ENCODE results near the gene WDR93.
A peak's percentile ranks its signal among the peaks of the same experiment; 100 is the strongest.

Gene WDR93

DNA sequence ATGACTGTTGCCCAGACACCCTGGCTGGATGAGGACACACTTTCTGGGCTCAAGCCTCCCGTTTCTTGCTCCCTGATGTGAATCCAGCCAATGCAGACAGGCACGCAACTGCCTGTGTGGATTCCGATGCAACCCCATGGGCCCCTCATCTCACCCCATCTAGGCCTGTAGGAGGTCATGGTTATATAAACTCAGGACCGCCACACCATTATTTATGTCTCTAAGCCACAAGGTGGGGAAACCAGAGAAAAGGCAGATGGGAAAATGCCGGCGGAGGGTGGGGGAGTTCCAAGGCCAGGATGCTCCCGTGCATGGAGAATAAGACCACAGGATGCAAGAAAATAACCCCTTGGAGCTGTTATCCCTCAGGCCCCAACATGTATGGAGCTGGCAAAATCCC is 58.4 kb downstream of the WDR93 start:
- no CpG with 5 or more reads among the region's 7 CpGs for WGBS (ENCODE audit: extremely low coverage, insufficient coverage, insufficient read length)
- peaks cover 4% of the 10 kb centered on the region for H3K79me2 ChIP-seq (ENCODE audit: control insufficient read depth, insufficient read depth, low read length, poor library complexity)
- peaks cover 7% of the 10 kb centered on the region for H3K9me3 ChIP-seq (ENCODE audit: insufficient read depth, low read depth, low read length)
- H3K14ac ChIP-seq (ENCODE audit: low read length) = no peak overlapping the region
- no peak overlapping the region for H2BK12ac ChIP-seq (ENCODE audit: low read length)
- H3K27ac ChIP-seq (ENCODE audit: low read depth, low read length) = no peak overlapping the region
- peaks cover 30% of the 10 kb centered on the region for H3K27me3 ChIP-seq (ENCODE audit: insufficient read depth, low read length)
- H3K4ac ChIP-seq (ENCODE audit: low read depth, low read length) = no peak overlapping the region
- no peak overlapping the region for H2AK5ac ChIP-seq (ENCODE audit: low read length)
- H2BK5ac ChIP-seq (ENCODE audit: low read depth, low read length, poor library complexity) = no peak overlapping the region
- no peak overlapping the region for H2AFZ ChIP-seq (ENCODE audit: insufficient read depth, low read length, poor library complexity)
- no peak overlapping the region for H4K8ac ChIP-seq (ENCODE audit: low read depth, low read length)
- H3K23ac ChIP-seq (ENCODE audit: low read length) = no peak overlapping the region
- no peak overlapping the region for H3K4me3 ChIP-seq (ENCODE audit: low read depth, low read length)
- H4K91ac ChIP-seq (ENCODE audit: low read depth, low read length) = no peak overlapping the region
- H3K18ac ChIP-seq (ENCODE audit: low read length) = no peak overlapping the region
- peaks cover 20 to 24% of the 10 kb centered on the region in 2 experiments for H3K4me1 ChIP-seq (ENCODE audit: control insufficient read depth in 1 of 2, insufficient read depth in 2 of 2, low read length in 2 of 2)
- no peak overlapping the region for H3K4me2 ChIP-seq (ENCODE audit: low read length)
- no peaks in the 10 kb centered on the region for H3K36me3 ChIP-seq (ENCODE audit: control insufficient read depth in 1 of 2, insufficient read depth in 2 of 2, low read length in 2 of 2)
- no peak for DNase-seq
- H3K9ac ChIP-seq (ENCODE audit: low read length) = no peak overlapping the region
- no peak overlapping the region for H4K12ac ChIP-seq (ENCODE audit: low read depth, low read length)
- H3K79me1 ChIP-seq (ENCODE audit: low read length) = peaks cover 7% of the 10 kb centered on the region
- H2BK120ac ChIP-seq (ENCODE audit: insufficient read depth, low read length, poor library complexity) = no peak overlapping the region

DNA sequence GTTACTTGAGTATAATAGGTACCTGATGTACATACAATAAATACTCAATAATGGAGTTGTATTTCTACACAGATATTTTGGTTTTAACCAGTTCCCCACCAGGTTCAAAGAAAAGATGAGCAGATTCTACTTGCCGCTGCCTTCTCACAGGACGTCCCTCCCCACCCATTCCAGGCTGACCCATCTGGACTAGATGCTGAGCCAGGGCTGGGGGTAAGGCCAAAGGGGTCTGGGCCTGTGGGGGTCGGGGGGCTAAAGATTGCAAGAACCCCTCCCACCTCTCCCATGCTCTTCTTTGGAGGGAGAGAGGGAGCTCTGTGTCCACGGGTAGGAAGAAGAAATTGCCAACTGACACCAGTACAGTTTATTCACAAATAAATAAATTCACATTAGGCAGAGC is 58.9 kb downstream of the WDR93 start:
- H3K14ac ChIP-seq (ENCODE audit: low read length) = no peak overlapping the region
- H2BK120ac ChIP-seq (ENCODE audit: insufficient read depth, low read length, poor library complexity) = no peak overlapping the region
- H4K8ac ChIP-seq (ENCODE audit: low read depth, low read length) = no peak overlapping the region
- no peak overlapping the region for H3K4me2 ChIP-seq (ENCODE audit: low read length)
- no peak overlapping the region for H3K27ac ChIP-seq (ENCODE audit: low read depth, low read length)
- H2BK12ac ChIP-seq (ENCODE audit: low read length) = no peak overlapping the region
- WGBS (ENCODE audit: extremely low coverage, insufficient coverage, insufficient read length) = no CpG with 5 or more reads among the region's 4 CpGs
- no peak overlapping the region for H2AK5ac ChIP-seq (ENCODE audit: low read length)
- H3K4me3 ChIP-seq (ENCODE audit: low read depth, low read length) = no peak overlapping the region
- H3K4ac ChIP-seq (ENCODE audit: low read depth, low read length) = no peak overlapping the region
- peaks cover 30% of the 10 kb centered on the region for H3K27me3 ChIP-seq (ENCODE audit: insufficient read depth, low read length)
- no peak for DNase-seq
- H3K36me3 ChIP-seq (ENCODE audit: control insufficient read depth in 1 of 2, insufficient read depth in 2 of 2, low read length in 2 of 2) = no peaks in the 10 kb centered on the region
- no peak overlapping the region for H4K12ac ChIP-seq (ENCODE audit: low read depth, low read length)
- peaks cover 7% of the 10 kb centered on the region for H3K9me3 ChIP-seq (ENCODE audit: insufficient read depth, low read depth, low read length)
- no peak overlapping the region for H2AFZ ChIP-seq (ENCODE audit: insufficient read depth, low read length, poor library complexity)
- H3K79me1 ChIP-seq (ENCODE audit: low read length) = peaks cover 8% of the 10 kb centered on the region
- peaks cover 21 to 25% of the 10 kb centered on the region in 2 experiments for H3K4me1 ChIP-seq (ENCODE audit: control insufficient read depth in 1 of 2, insufficient read depth in 2 of 2, low read length in 2 of 2)
- H3K23ac ChIP-seq (ENCODE audit: low read length) = no peak overlapping the region
- H3K18ac ChIP-seq (ENCODE audit: low read length) = no peak overlapping the region
- H3K79me2 ChIP-seq (ENCODE audit: control insufficient read depth, insufficient read depth, low read length, poor library complexity) = peaks cover 4% of the 10 kb centered on the region
- H2BK5ac ChIP-seq (ENCODE audit: low read depth, low read length, poor library complexity) = no peak overlapping the region
- H3K9ac ChIP-seq (ENCODE audit: low read length) = no peak overlapping the region
- no peak overlapping the region for H4K91ac ChIP-seq (ENCODE audit: low read depth, low read length)

DNA sequence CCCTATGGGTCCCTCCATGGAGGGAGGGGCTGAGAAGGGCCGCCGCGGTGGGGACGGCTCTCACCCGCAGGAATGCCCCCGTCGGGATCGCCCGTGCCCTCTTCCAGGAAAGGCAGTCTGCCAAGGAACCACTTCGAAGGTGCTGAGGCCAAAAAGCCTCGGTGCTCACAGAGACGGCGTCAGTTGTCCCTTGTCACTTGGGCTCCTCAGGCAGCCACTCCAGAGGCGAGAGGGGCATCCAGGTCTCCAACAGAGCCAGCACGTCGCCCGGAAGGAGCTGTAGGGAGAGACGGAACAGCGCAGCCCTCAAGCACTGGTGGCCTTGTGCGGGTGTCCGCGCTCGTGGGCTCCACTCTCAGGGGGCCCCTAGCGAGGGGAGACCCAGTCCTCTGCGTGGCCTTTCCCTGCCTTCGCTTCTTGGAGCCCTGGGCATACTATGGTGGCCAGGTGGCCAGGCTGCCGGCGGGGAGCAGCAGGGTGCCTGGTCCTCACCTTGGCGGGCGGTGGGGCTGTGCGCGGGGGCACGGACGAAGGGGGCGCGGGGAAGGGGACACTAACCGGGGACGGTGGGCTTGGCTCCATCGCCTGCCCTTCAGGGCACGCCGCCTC is 59.4 kb downstream of the WDR93 start:
- Histone ChIP-seq H3K18ac (ENCODE audit: low read length) (no peak overlapping the region), H2BK5ac (ENCODE audit: low read depth, low read length, poor library complexity) (no peak overlapping the region), H3K4me1 (ENCODE audit: control insufficient read depth in 1 of 2, insufficient read depth in 2 of 2, low read length in 2 of 2) (peaks cover 24 to 28% of the 10 kb centered on the region in 2 experiments), H2AK5ac (ENCODE audit: low read length) (no peak overlapping the region), H4K8ac (ENCODE audit: low read depth, low read length) (no peak overlapping the region), H3K9me3 (ENCODE audit: insufficient read depth, low read depth, low read length) (peaks cover 7% of the 10 kb centered on the region), H3K36me3 (ENCODE audit: control insufficient read depth in 1 of 2, insufficient read depth in 2 of 2, low read length in 2 of 2) (no peaks in the 10 kb centered on the region), H3K79me1 (ENCODE audit: low read length) (peaks cover 8% of the 10 kb centered on the region), H3K14ac (ENCODE audit: low read length) (no peak overlapping the region), H4K12ac (ENCODE audit: low read depth, low read length) (no peak overlapping the region), H3K9ac (ENCODE audit: low read length) (no peak overlapping the region), H3K4me3 (ENCODE audit: low read depth, low read length) (peak overlapping the region; percentile 57), H2AFZ (ENCODE audit: insufficient read depth, low read length, poor library complexity) (peak overlapping the region; percentile 17), H3K27ac (ENCODE audit: low read depth, low read length) (no peak overlapping the region), H3K27me3 (ENCODE audit: insufficient read depth, low read length) (peaks cover 30% of the 10 kb centered on the region), H2BK120ac (ENCODE audit: insufficient read depth, low read length, poor library complexity) (no peak overlapping the region), H3K23ac (ENCODE audit: low read length) (no peak overlapping the region), H3K4me2 (ENCODE audit: low read length) (peak overlapping the region; percentile 85), H4K91ac (ENCODE audit: low read depth, low read length) (no peak overlapping the region), H3K4ac (ENCODE audit: low read depth, low read length) (no peak overlapping the region), H3K79me2 (ENCODE audit: control insufficient read depth, insufficient read depth, low read length, poor library complexity) (peaks cover 4% of the 10 kb centered on the region), H2BK12ac (ENCODE audit: low read length) (no peak overlapping the region)
- no CpG with 5 or more reads among the region's 41 CpGs for WGBS (ENCODE audit: extremely low coverage, insufficient coverage, insufficient read length)
- no peak for DNase-seq

DNA sequence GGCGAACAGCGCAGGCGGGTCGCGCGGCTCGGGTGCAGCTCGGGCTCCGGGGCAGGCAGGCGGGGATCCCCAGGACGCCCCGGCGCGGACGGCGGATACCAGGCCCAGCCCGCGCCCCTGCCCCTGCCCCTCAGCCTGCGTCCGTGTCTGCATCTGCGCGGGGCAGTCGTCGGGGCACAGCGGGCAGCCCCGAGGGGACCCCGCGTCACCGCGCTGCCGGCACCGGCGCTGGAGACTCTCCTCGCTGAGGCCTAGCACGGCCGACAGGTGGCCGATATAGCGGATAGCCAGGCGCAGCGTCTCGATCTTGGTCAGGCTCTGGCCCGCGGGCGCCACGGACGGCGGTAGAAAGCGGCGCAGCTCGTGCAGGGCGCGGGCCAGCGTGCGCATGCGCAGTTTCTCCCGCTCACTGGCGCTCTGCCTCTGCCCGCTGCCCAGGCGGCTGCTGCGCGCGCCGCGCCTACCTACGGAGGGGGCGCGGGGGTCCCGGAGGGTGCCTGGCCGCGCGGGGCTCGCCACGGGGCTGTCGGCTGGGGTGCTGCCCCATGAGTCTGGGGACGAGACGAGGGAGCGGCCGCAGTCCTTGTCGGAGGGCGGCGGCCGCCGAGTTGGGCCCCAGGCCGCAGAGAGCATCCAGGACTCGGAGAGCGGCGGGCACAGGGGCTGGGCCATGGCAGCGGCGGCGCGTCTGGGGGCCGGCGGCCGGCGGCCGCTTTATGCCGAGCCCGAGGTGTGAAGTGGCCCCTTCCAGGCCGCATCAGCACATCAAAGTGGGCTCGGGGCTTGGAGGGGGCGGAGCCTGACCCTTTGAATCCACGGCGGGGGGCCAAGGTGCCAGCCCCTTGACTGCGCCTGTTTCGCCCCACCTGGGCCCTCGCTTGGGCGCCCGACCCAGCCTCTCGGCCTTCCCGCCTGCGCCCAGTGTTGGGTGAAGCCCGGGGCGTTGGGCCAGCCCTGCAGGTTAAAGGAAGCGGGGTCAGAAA is 60.2 kb downstream of the WDR93 start, which contains the start of gene MESP1:
MESP1 (minus strand) TSS at position 690 of the 983 bp plus-strand sequence; CDS start at position 672, 18 bp downstream.
- peak within 1 kb of the TSS; percentile 61 for H2AFZ ChIP-seq (ENCODE audit: insufficient read depth, low read length, poor library complexity)
- H3K27me3 ChIP-seq (ENCODE audit: insufficient read depth, low read length) = peaks cover 30% of the 10 kb centered on the region
- peak within 1 kb of the TSS; percentile 66 for H3K4ac ChIP-seq (ENCODE audit: low read depth, low read length)
- no peak within 1 kb of the TSS for H2BK5ac ChIP-seq (ENCODE audit: low read depth, low read length, poor library complexity)
- peak within 1 kb of the TSS; percentile 50 for H4K8ac ChIP-seq (ENCODE audit: low read depth, low read length)
- H3K4me1 ChIP-seq (ENCODE audit: control insufficient read depth in 1 of 2, insufficient read depth in 2 of 2, low read length in 2 of 2) = peaks cover 29 to 34% of the 10 kb centered on the region in 2 experiments
- peak within 1 kb of the TSS; percentile 21 for H4K12ac ChIP-seq (ENCODE audit: low read depth, low read length)
- peaks cover 4% of the 10 kb centered on the region for H3K79me2 ChIP-seq (ENCODE audit: control insufficient read depth, insufficient read depth, low read length, poor library complexity)
- no peak within 1 kb of the TSS for H2BK12ac ChIP-seq (ENCODE audit: low read length)
- peak within 1 kb of the TSS; percentile 85 for H3K4me2 ChIP-seq (ENCODE audit: low read length)
- H3K36me3 ChIP-seq (ENCODE audit: control insufficient read depth in 1 of 2, insufficient read depth in 2 of 2, low read length in 2 of 2) = no peaks in the 10 kb centered on the region
- peak within 1 kb of the TSS; percentile 38 for H3K14ac ChIP-seq (ENCODE audit: low read length)
- peak; percentile 96 for DNase-seq
- H2AK5ac ChIP-seq (ENCODE audit: low read length) = peak within 1 kb of the TSS; percentile 45
- no peak within 1 kb of the TSS for H3K23ac ChIP-seq (ENCODE audit: low read length)
- peaks cover 7% of the 10 kb centered on the region for H3K9me3 ChIP-seq (ENCODE audit: insufficient read depth, low read depth, low read length)
- peak within 1 kb of the TSS; percentile 12 for H3K9ac ChIP-seq (ENCODE audit: low read length)
- H3K4me3 ChIP-seq (ENCODE audit: low read depth, low read length) = peak within 1 kb of the TSS; percentile 69
- H4K91ac ChIP-seq (ENCODE audit: low read depth, low read length) = peak within 1 kb of the TSS; percentile 56
- peak within 1 kb of the TSS; percentile 24 for H3K27ac ChIP-seq (ENCODE audit: low read depth, low read length)
- H2BK120ac ChIP-seq (ENCODE audit: insufficient read depth, low read length, poor library complexity) = peak within 1 kb of the TSS; percentile 8
- peaks cover 9% of the 10 kb centered on the region for H3K79me1 ChIP-seq (ENCODE audit: low read length)
- no peak within 1 kb of the TSS for H3K18ac ChIP-seq (ENCODE audit: low read length)
- WGBS (ENCODE audit: extremely low coverage, insufficient coverage, insufficient read length) = no CpG with 5 or more reads among the region's 114 CpGs
